Esophagus squamous epithelium (tissue), 5 donors: ENCODE results near the gene GLS. TPM values are rescaled to one million over a fixed set of nuclear protein-coding genes. Genes with fewer than 3 reads are reported as not detected.
A peak's percentile ranks its signal among the peaks of the same experiment; 100 is the strongest.

Experiments used
- DNase-seq: peaks from one replicate; lab custom pipeline; 2025; lab: John Stamatoyannopoulos, UW
- H3K27ac ChIP-seq, 4 donors: fragments of 200-600 bp; sonication (generic); one replicate each; pipeline ENCODE4 v1.5.1; 2016 to 2019; ENCODE audit warnings: mild to moderate bottlenecking in 1 of 4
- H3K27me3 ChIP-seq, 4 donors: fragments of 200-600 bp; sonication (generic); 1 replicate in 3 of 4; 2 replicates in 1 of 4; pipeline versions ENCODE4 v1.5.1 to v1.6.0; 2017 to 2021; ENCODE audit warnings: antibody characterized with exemption in 1 of 4
- H3K36me3 ChIP-seq, 3 donors: fragments of 200-600 bp; sonication (generic); one replicate each; pipeline ENCODE4 v1.5.1; 2016 to 2019
- H3K4me1 ChIP-seq, 3 donors: fragments of 200-600 bp; sonication (generic); one replicate each; pipeline ENCODE4 v1.5.1; 2017 to 2019
- H3K4me3 ChIP-seq, 4 donors: fragments of 200-600 bp; sonication (generic); 1 replicate in 3 of 4; 2 replicates in 1 of 4; pipeline ENCODE4 v1.5.1; 2016 to 2019; ENCODE audit warnings: mild to moderate bottlenecking in 2 of 4, moderate library complexity in 1 of 4
- H3K9me3 ChIP-seq, 3 donors: fragments of 200-600 bp; sonication (generic); one replicate each; pipeline ENCODE4 v1.5.1; 2016 to 2019
- POLR2A ChIP-seq, 4 donors: fragments of 450-650 bp; IDR thresholded peaks; one replicate each; pipeline ENCODE4 v1.6.1; 2017; ENCODE audit warnings: antibody characterized with exemption in 4 of 4, mild to moderate bottlenecking in 4 of 4, moderate library complexity in 3 of 4
- WGBS, 2 donors: methylation state at CpG; one replicate each; pipeline ENCODE4 v1.1.5; 2018; 5-methylcytosine and 5-hydroxymethylcytosine counted together
- intact Hi-C: fragments of 100-400 bp; cut with DNase I; formaldehyde crosslinking; loops from one replicate; pipeline ENCODE4 v1.15.0; 2022
- total RNA-seq, 4 donors: library from RNA; depleted of rRNA; stranded (reverse); fragments of >200 nt; gene quantifications; one replicate each; pipeline ENCODE4 v1.1.0, GENCODE V29; 2016
- TF ChIP-seq, protein P1 (sequence below), 6 experiments: fragments of 450-650 bp in 4 of 6; fragments of 200-600 bp in 2 of 6; sonication (generic) in 2 of 6; IDR thresholded peaks; one replicate each; pipeline ENCODE4 v1.5.1; 2016 to 2019; ENCODE audit warnings: antibody characterized with exemption in 6 of 6, mild to moderate bottlenecking in 4 of 6, moderate library complexity in 4 of 6
- donor health status: DM: yes; HTN: yes; CAD: no.

The GLS gene
- total RNA-seq, 4 donors from 2014 or later: 22.0 to 84.1 (median 45.9) TPM

DNA sequence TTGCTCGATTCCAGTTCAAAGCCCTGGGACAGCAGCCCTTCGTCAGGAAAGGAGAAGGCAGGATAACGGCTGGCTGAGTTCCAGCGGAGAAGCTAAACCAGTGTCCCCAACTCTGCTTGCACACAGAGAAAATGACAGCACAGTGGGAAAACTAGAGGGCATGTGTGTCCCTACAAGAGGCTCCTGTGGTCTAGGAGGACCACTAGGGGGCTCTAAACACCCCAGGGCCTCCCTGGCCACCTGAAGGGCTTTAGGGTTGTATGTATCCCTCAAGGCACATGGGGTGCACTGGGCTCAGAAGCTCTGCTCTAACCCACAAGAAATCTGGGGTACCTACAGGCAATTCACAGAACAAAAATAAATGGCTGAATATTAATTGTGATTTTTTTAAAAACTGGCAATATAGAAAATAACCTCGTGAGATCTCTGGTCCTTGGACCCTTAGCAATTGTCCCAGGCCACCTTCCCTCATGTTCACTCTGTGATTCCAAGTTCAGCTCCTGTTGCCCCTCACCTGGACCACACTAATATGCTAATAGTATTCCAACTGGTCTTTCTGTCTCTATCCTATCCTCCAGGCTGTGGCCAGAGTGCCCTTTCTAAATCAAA lies 115.8 kb downstream of the GLS start:
- no peaks in the 10 kb centered on the region for H3K9me3 ChIP-seq
- intact Hi-C loops: no loop called here
- TF ChIP-seq POLR2A (IDR thresholded peaks at IDR 0.05): no peak
- TF ChIP-seq, protein P1, sequence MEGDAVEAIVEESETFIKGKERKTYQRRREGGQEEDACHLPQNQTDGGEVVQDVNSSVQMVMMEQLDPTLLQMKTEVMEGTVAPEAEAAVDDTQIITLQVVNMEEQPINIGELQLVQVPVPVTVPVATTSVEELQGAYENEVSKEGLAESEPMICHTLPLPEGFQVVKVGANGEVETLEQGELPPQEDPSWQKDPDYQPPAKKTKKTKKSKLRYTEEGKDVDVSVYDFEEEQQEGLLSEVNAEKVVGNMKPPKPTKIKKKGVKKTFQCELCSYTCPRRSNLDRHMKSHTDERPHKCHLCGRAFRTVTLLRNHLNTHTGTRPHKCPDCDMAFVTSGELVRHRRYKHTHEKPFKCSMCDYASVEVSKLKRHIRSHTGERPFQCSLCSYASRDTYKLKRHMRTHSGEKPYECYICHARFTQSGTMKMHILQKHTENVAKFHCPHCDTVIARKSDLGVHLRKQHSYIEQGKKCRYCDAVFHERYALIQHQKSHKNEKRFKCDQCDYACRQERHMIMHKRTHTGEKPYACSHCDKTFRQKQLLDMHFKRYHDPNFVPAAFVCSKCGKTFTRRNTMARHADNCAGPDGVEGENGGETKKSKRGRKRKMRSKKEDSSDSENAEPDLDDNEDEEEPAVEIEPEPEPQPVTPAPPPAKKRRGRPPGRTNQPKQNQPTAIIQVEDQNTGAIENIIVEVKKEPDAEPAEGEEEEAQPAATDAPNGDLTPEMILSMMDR (IDR thresholded peaks at IDR 0.05): peak in 5 of 6 experiments; percentile 19 to 40 (median 34)
- no peak overlapping the region for H3K27ac ChIP-seq
- H3K4me1 ChIP-seq: peaks cover 2 to 11% (median 4%) of the 10 kb centered on the region in 3 donors
- DNase-seq: no peak
- WGBS, 2 donors: 85 to 94% methylated on average over 2 to 5 of the region's 5 CpGs
- H3K4me3 ChIP-seq: no peak overlapping the region
- peaks cover 15 to 99% (median 79%) of the 10 kb centered on the region in 3 donors for H3K36me3 ChIP-seq
- H3K27me3 ChIP-seq: no peaks in the 10 kb centered on the region

DNA sequence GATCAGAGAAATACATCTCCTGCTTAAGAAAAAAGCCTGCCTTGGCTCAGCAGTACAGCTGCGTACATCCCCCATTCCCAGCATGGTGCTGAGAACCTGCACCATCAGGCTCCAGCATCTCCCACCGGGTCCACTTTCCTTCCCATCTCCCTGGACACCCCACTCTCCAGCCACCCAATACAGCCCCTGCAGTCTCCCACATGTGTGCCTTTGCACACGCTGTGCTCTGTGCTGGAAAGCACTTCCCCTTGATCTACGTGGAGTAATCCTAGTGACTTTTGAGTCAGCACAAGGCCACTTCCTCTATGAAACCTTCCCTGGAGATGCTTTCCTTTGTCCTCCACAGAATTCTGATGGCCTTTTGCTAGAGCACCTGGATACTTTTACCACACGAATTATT lies 116.3 kb downstream of the GLS start:
- H3K9me3 ChIP-seq: no peaks in the 10 kb centered on the region
- H3K27ac ChIP-seq: no peak overlapping the region
- TF ChIP-seq, protein P1 (IDR thresholded peaks at IDR 0.05): no peak
- no peak for TF ChIP-seq POLR2A (IDR thresholded peaks at IDR 0.05)
- WGBS, 2 donors: 81 to 84% methylated on average over 5 of the region's 5 CpGs
- no peak for DNase-seq
- H3K4me3 ChIP-seq: no peak overlapping the region
- intact Hi-C loops: no loop called here
- H3K36me3 ChIP-seq: peaks cover 15 to 99% (median 83%) of the 10 kb centered on the region in 3 donors
- H3K4me1 ChIP-seq: peaks cover 4 to 14% (median 5%) of the 10 kb centered on the region in 3 donors
- H3K27me3 ChIP-seq: no peaks in the 10 kb centered on the region

DNA sequence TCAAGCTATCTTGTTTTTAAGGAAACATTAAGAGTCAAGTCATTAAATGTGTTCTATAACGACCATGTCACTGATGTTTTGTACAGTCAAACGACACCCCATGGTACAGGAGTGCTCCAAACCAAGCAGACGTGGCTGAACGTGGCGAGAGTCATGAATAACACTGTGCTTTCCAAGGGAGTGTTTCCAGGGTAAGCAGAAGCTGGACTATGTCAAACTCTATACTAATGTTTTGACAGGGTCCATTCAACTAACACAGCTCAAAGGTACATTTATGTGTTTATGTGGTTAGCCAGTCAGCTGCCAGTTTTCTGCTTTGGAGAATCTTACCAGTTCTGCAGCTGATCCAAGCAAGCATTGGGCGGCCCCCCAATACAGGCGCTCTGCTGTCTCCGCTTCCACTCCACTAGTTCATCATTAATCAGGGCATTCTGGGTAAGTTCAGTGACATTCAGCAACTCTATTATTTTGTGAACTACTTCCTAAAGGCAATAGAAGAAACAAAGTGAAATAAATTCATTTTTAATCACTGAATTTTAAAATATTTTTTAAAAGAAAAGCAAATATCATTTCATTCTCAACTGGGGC lies 117.0 kb downstream of the GLS start:
- no peak overlapping the region for H3K4me3 ChIP-seq
- no peak for DNase-seq
- 70 to 77% methylated on average over 8 of the region's 8 CpGs for WGBS, 2 donors
- intact Hi-C loops: no loop called here
- peaks cover 15 to 99% (median 82%) of the 10 kb centered on the region in 3 donors for H3K36me3 ChIP-seq
- peaks cover 4 to 14% (median 5%) of the 10 kb centered on the region in 3 donors for H3K4me1 ChIP-seq
- H3K27me3 ChIP-seq: no peaks in the 10 kb centered on the region
- no peaks in the 10 kb centered on the region for H3K9me3 ChIP-seq
- no peak overlapping the region for H3K27ac ChIP-seq
- TF ChIP-seq, protein P1 (IDR thresholded peaks at IDR 0.05): no peak
- TF ChIP-seq POLR2A (IDR thresholded peaks at IDR 0.05): no peak

DNA sequence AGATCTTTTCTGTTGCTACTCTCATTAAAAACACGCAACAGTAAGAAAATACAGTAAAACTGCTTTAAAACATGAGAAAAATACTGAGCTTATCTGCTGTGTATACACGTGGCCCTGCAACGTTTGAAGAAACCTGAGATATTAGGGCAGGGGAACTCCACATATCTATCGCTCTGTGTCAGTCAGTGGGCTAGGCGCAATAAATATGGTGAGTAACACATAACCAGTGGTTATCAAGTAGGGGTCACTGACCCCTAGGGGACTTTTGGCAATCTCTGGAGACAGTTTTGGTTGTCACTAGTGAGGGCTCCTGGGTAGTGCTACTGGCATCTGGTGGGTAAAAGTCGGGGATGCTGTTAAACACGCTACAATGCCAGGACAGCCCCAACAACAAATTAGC lies 118.4 kb downstream of the GLS start:
- Histone ChIP-seq H3K36me3 (peaks cover 23 to 99% (median 84%) of the 10 kb centered on the region in 3 donors), H3K4me3 (no peak overlapping the region), H3K4me1 (peaks cover 4 to 14% (median 5%) of the 10 kb centered on the region in 3 donors), H3K27me3 (no peaks in the 10 kb centered on the region), H3K9me3 (no peaks in the 10 kb centered on the region), H3K27ac (no peak overlapping the region)
- no peak for DNase-seq
- intact Hi-C loops: no loop called here
- 88% methylated on average over 7 of the region's 7 CpGs for WGBS, 2 donors
- no peak for TF ChIP-seq POLR2A (IDR thresholded peaks at IDR 0.05)
- TF ChIP-seq, protein P1 (IDR thresholded peaks at IDR 0.05): no peak

DNA sequence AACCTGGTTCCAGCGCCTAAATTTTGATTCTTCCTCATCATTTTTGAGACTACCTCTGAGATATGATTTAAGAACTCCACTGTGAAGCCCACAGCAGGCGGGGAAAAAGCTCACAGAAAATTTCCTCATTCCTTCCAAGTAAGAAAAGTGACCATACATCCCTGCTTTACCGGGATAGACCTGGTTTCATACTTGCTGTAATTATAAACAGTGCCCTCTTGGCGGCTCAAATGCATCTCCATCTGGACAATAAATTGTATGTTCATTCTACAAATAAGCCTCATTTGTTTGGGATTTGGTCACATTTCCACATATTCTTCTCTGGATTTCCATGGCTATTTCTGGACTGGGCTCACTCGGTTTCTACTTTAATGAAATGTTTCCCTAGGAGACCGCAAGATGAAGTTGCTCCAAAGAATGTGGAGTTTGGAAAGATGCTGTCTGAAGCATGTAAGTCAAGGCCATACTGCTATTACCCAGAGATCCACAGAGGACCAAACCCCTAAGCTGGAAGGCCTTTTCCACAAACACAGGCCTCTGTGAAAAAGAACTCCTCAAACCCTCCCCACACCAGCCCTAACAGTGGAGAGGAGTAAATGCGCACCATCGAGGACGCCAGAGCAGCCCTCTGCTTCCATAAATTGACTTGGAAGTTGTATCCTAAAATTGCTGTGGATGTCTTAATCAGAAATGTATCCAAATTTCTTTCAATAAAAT lies 119.5 kb downstream of the GLS start:
- WGBS, 2 donors: 84 to 90% methylated on average over 9 of the region's 9 CpGs
- intact Hi-C loops: no loop called here
- TF ChIP-seq, protein P1 (IDR thresholded peaks at IDR 0.05): no peak
- no peak for TF ChIP-seq POLR2A (IDR thresholded peaks at IDR 0.05)
- no peak for DNase-seq
- no peak overlapping the region for H3K4me3 ChIP-seq
- no peaks in the 10 kb centered on the region for H3K27me3 ChIP-seq
- peaks cover 4 to 14% (median 5%) of the 10 kb centered on the region in 3 donors for H3K4me1 ChIP-seq
- peaks cover 21 to 99% (median 81%) of the 10 kb centered on the region in 3 donors for H3K36me3 ChIP-seq
- no peaks in the 10 kb centered on the region for H3K9me3 ChIP-seq
- H3K27ac ChIP-seq: peak overlapping the region in 2 of 4 donors; percentile 66 to 73
